Measurements from ENCODE around the gene COL9A1.

DNA sequence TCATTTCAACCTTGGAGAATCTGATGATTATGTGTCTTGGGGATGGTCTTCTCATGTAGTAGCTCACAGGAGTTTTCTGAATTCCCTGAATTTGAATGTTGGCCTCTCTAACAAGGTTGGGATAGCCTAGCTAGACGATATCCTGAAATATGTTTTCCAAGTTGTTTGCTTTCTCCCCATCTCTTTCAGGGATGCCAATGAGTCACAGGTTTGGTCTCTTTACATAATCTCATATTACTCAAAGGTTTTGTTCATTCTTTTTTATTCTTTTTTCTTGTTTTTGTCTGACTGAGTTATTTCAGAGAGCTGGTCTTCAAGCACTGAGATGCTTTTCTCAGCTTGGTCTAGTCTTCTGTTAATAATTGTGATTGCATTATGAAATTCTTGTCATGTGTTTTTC, 42.7 kb upstream of the COL9A1 start:
- no peak for TF ChIP-seq HDAC2 (IDR thresholded peaks at IDR 0.05)
- TF ChIP-seq CTBP1 (IDR thresholded peaks at IDR 0.05; ENCODE audit: borderline replicate concordance), result no peak
- TF ChIP-seq, protein P1, sequence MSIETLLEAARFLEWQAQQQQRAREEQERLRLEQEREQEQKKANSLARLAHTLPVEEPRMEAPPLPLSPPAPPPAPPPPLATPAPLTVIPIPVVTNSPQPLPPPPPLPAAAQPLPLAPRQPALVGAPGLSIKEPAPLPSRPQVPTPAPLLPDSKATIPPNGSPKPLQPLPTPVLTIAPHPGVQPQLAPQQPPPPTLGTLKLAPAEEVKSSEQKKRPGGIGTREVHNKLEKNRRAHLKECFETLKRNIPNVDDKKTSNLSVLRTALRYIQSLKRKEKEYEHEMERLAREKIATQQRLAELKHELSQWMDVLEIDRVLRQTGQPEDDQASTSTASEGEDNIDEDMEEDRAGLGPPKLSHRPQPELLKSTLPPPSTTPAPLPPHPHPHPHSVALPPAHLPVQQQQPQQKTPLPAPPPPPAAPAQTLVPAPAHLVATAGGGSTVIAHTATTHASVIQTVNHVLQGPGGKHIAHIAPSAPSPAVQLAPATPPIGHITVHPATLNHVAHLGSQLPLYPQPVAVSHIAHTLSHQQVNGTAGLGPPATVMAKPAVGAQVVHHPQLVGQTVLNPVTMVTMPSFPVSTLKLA (conservative IDR thresholded peaks at IDR 0.05), result no peak

All from K562 (cell line).